Large intestine (tissue), 3 donors: ENCODE results near the gene WT1. TPM values are rescaled to one million over a fixed set of nuclear protein-coding genes. Genes with fewer than 3 reads are reported as not detected.

ENCODE experiments used
- DNase-seq, 2 donors: peaks; one replicate each; pipeline versions ENCODE4 v3.0.0 to v3.0.0-alpha.2; 2013
- H3K27ac ChIP-seq: one replicate; pipeline ENCODE4 v1.5.1; 2013; ENCODE audit warnings: low read length
- H3K27me3 ChIP-seq: 2 replicates; pipeline ENCODE4 v1.6.1; 2013; ENCODE audit warnings: low read length; ENCODE audit not compliant: control insufficient read depth, insufficient read depth
- H3K36me3 ChIP-seq: 2 replicates; pipeline ENCODE4 v1.6.1; 2013; ENCODE audit warnings: low read length; ENCODE audit not compliant: control insufficient read depth, insufficient read depth
- H3K4me1 ChIP-seq: one replicate; pipeline ENCODE4 v1.6.1; 2013; ENCODE audit warnings: low read length; ENCODE audit not compliant: control insufficient read depth, insufficient read depth
- H3K4me3 ChIP-seq: one replicate; pipeline ENCODE4 v1.5.1; 2013; ENCODE audit warnings: low read length
- H3K9me3 ChIP-seq: one replicate; pipeline ENCODE4 v1.6.1; 2013; ENCODE audit warnings: mild to moderate bottlenecking, low read depth, low read length, moderate library complexity; ENCODE audit not compliant: control insufficient read depth
- WGBS: methylation state at CpG from one replicate; pipeline ENCODE4 v1.1.5; 2013; ENCODE audit warnings: low lambda C conversion rate; ENCODE audit not compliant: insufficient coverage; 5-methylcytosine and 5-hydroxymethylcytosine counted together
- polyA plus RNA-seq: library from polyadenylated mRNA; unstranded; fragments of 120-200 nt; gene quantifications from one replicate; pipeline ENCODE4 v1.2.1, GENCODE V29; 2013

The WT1 gene
- polyA plus RNA-seq, 1 donor: 4.6 TPM

GRCh38 chr11:32400670-32401369 lies 34.5 kb downstream of the WT1 start:
- WGBS: 100% methylated on average over 1 of the region's 5 CpGs
- peaks cover 16% of the 10 kb centered on the region for H3K27me3 ChIP-seq
- H3K9me3 ChIP-seq: no peaks in the 10 kb centered on the region
- DNase-seq: no peak
- H3K4me3 ChIP-seq: no peak overlapping the region
- no peak overlapping the region for H3K27ac ChIP-seq
- H3K4me1 ChIP-seq: no peaks in the 10 kb centered on the region
- H3K36me3 ChIP-seq: no peaks in the 10 kb centered on the region

GRCh38 chr11:32400196-32400595 lies 35.1 kb downstream of the WT1 start:
- no peak for DNase-seq
- Histone ChIP-seq H3K27me3 (peaks cover 16% of the 10 kb centered on the region), H3K9me3 (no peaks in the 10 kb centered on the region), H3K4me1 (no peaks in the 10 kb centered on the region), H3K4me3 (no peak overlapping the region), H3K27ac (no peak overlapping the region), H3K36me3 (no peaks in the 10 kb centered on the region)
- no CpG with 5 or more reads among the region's 16 CpGs for WGBS

- no peak for DNase-seq
- Histone ChIP-seq H3K9me3 (no peaks in the 10 kb centered on the region), H3K4me3 (no peak overlapping the region), H3K4me1 (no peaks in the 10 kb centered on the region), H3K36me3 (no peaks in the 10 kb centered on the region), H3K27me3 (peaks cover 13% of the 10 kb centered on the region), H3K27ac (no peak overlapping the region)
- WGBS: no CpG with 5 or more reads among the region's 4 CpGs
Measured at GRCh38 chr11:32396991-32397390, 38.3 kb downstream of the WT1 start.

- Histone ChIP-seq H3K27ac (no peak overlapping the region), H3K36me3 (no peaks in the 10 kb centered on the region), H3K27me3 (peaks cover 13% of the 10 kb centered on the region), H3K9me3 (no peaks in the 10 kb centered on the region), H3K4me1 (no peaks in the 10 kb centered on the region), H3K4me3 (no peak overlapping the region)
- WGBS: no CpG with 5 or more reads among the region's 7 CpGs
- no peak for DNase-seq
Measured at GRCh38 chr11:32396331-32396730, 39.0 kb downstream of the WT1 start.

- Histone ChIP-seq H3K36me3 (no peaks in the 10 kb centered on the region), H3K27ac (no peak overlapping the region), H3K4me1 (no peaks in the 10 kb centered on the region), H3K27me3 (peaks cover 9% of the 10 kb centered on the region), H3K4me3 (no peak overlapping the region), H3K9me3 (no peaks in the 10 kb centered on the region)
- WGBS: no CpG with 5 or more reads among the region's 4 CpGs
- DNase-seq: no peak
Measured at GRCh38 chr11:32395127-32395526, 40.2 kb downstream of the WT1 start.

- WGBS: no CpG with 5 or more reads among the region's 2 CpGs
- Histone ChIP-seq H3K27ac (no peak overlapping the region), H3K9me3 (no peaks in the 10 kb centered on the region), H3K4me1 (no peaks in the 10 kb centered on the region), H3K4me3 (no peak overlapping the region), H3K27me3 (no peaks in the 10 kb centered on the region), H3K36me3 (no peaks in the 10 kb centered on the region)
- no peak for DNase-seq
Measured at GRCh38 chr11:32392840-32393239, 42.5 kb downstream of the WT1 start.

GRCh38 chr11:32391956-32392553 lies 43.3 kb downstream of the WT1 start:
- WGBS: 100% methylated on average over 1 of the region's 8 CpGs
- Histone ChIP-seq H3K27ac (no peak overlapping the region), H3K4me1 (no peaks in the 10 kb centered on the region), H3K27me3 (no peaks in the 10 kb centered on the region), H3K36me3 (no peaks in the 10 kb centered on the region), H3K9me3 (no peaks in the 10 kb centered on the region), H3K4me3 (no peak overlapping the region)
- no peak for DNase-seq

- 91% methylated on average over 1 of the region's 3 CpGs for WGBS
- H3K27me3 ChIP-seq: peaks cover 4% of the 10 kb centered on the region
- H3K36me3 ChIP-seq: no peaks in the 10 kb centered on the region
- H3K27ac ChIP-seq: no peak overlapping the region
- no peaks in the 10 kb centered on the region for H3K9me3 ChIP-seq
- H3K4me3 ChIP-seq: no peak overlapping the region
- DNase-seq: no peak
- H3K4me1 ChIP-seq: no peaks in the 10 kb centered on the region
Measured at GRCh38 chr11:32391479-32391878, 43.9 kb downstream of the WT1 start.

GRCh38 chr11:32390712-32391111 lies 44.6 kb downstream of the WT1 start:
- Histone ChIP-seq H3K27me3 (peaks cover 8% of the 10 kb centered on the region), H3K27ac (no peak overlapping the region), H3K9me3 (no peaks in the 10 kb centered on the region), H3K4me1 (no peaks in the 10 kb centered on the region), H3K4me3 (no peak overlapping the region), H3K36me3 (no peaks in the 10 kb centered on the region)
- no peak for DNase-seq
- WGBS: no CpG with 5 or more reads among the region's 1 CpG

- H3K9me3 ChIP-seq: no peaks in the 10 kb centered on the region
- no peak overlapping the region for H3K27ac ChIP-seq
- no peaks in the 10 kb centered on the region for H3K36me3 ChIP-seq
- H3K4me3 ChIP-seq: no peak overlapping the region
- no peaks in the 10 kb centered on the region for H3K4me1 ChIP-seq
- WGBS: 40% methylated on average over 1 of the region's 10 CpGs
- H3K27me3 ChIP-seq: peaks cover 8% of the 10 kb centered on the region
- no peak for DNase-seq
Measured at GRCh38 chr11:32388871-32389770, 46.2 kb downstream of the WT1 start.
